H1 (cell line): ENCODE data around the gene BNIP5. TPM values are rescaled to one million over a fixed set of nuclear protein-coding genes. Genes with fewer than 3 reads are reported as not detected.

ENCODE experiments used
- CTCF ChIA-PET: fragments of 300-600 bp; sonication (Branson Sonifier 250); formaldehyde crosslinking; loops from one replicate; lab custom pipeline; 2021; ENCODE audit not compliant: partially characterized antibody; lab: Charles Lee
- POLR2A ChIA-PET: fragments of 300-600 bp; sonication (Branson Sonifier 250); formaldehyde crosslinking; loops from one replicate; lab custom pipeline; 2021; ENCODE audit warnings: inconsistent platforms; ENCODE audit not compliant: partially characterized antibody; lab: Charles Lee
- DNase-seq, 2 experiments: peaks; one replicate each; pipeline versions ENCODE4 v3.0.0 to v3.0.0-alpha.2; 2010 to 2022; ENCODE audit warnings: low spot score in 2 of 2, low read depth in 1 of 2, mixed read lengths in 1 of 2
- FAIRE-seq: peaks from 2 replicates; lab custom pipeline; 2011; peaks lifted over from hg19 to GRCh38; lab: Jason Lieb, UNC
- H2AFZ ChIP-seq: 2 replicates; pipeline ENCODE4 v1.8.1; 2012; ENCODE audit warnings: low read length, inconsistent platforms
- H2AK5ac ChIP-seq: 2 replicates; pipeline ENCODE4 v1.6.1; 2013; ENCODE audit warnings: low read depth, low read length
- H2BK120ac ChIP-seq: replicated peaks from 2 replicates; pipeline ENCODE3; 2013; ENCODE audit warnings: low read depth, low read length, inconsistent platforms
- H2BK12ac ChIP-seq: 2 replicates; pipeline ENCODE4 v1.6.1; 2013; ENCODE audit warnings: low read depth, low read length
- H2BK15ac ChIP-seq: 2 replicates; pipeline ENCODE4 v1.6.1; 2013; ENCODE audit warnings: low read length
- H2BK20ac ChIP-seq: 2 replicates; pipeline ENCODE4 v1.6.1; 2013; ENCODE audit warnings: low read length
- H2BK5ac ChIP-seq: 2 replicates; pipeline ENCODE4 v1.6.1; 2013; ENCODE audit warnings: low read depth, low read length
- H3K14ac ChIP-seq: 2 replicates; pipeline ENCODE4 v1.6.1; 2013; ENCODE audit warnings: inconsistent platforms; ENCODE audit not compliant: insufficient read length
- H3K18ac ChIP-seq: 2 replicates; pipeline ENCODE4 v1.6.1; 2013; ENCODE audit warnings: low read length; ENCODE audit errors: extremely low read depth
- H3K23ac ChIP-seq: 2 replicates; pipeline ENCODE4 v1.6.1; 2013; ENCODE audit warnings: inconsistent platforms; ENCODE audit not compliant: insufficient read length
- H3K23me2 ChIP-seq: 2 replicates; pipeline ENCODE4 v1.6.1; 2013; ENCODE audit warnings: low read depth, low read length
- H3K27ac ChIP-seq: 2 replicates; pipeline ENCODE4 v1.6.1; 2011; ENCODE audit warnings: low read depth, low read length, inconsistent platforms
- H3K27me3 ChIP-seq, 4 experiments: replicated peaks in 1 of 4; 1 replicate in 1 of 4; 2 replicates in 3 of 4; pipeline versions ENCODE4 v1.6.1 to v1.8.1; 2011 to 2013; ENCODE audit warnings: low read length in 3 of 4, mild to moderate bottlenecking in 3 of 4, inconsistent platforms in 2 of 4, mixed read lengths in 2 of 4, moderate library complexity in 1 of 4; ENCODE audit not compliant: control insufficient read depth in 3 of 4, insufficient read depth in 3 of 4; ENCODE audit errors: extremely low read depth in 1 of 4
- H3K36me3 ChIP-seq, 4 experiments: 2 replicates each; pipeline versions ENCODE4 v1.6.1 to v1.8.1; 2011 to 2013; ENCODE audit warnings: mild to moderate bottlenecking in 4 of 4, low read length in 3 of 4, moderate library complexity in 2 of 4, control low read depth in 1 of 4, inconsistent platforms in 1 of 4; ENCODE audit not compliant: insufficient read depth in 4 of 4, control insufficient read depth in 2 of 4
- H3K4ac ChIP-seq: replicated peaks from 2 replicates; pipeline ENCODE3; 2013; ENCODE audit warnings: low read length, low read depth, mixed read lengths, inconsistent platforms; ENCODE audit not compliant: insufficient read length
- H3K4me1 ChIP-seq, 4 experiments: replicated peaks in 1 of 4; 1 replicate in 1 of 4; 2 replicates in 3 of 4; pipeline versions ENCODE4 v1.6.1 to v1.8.1; 2011 to 2013; ENCODE audit warnings: low read length in 3 of 4, inconsistent platforms in 2 of 4, mixed read lengths in 1 of 4; ENCODE audit not compliant: insufficient read depth in 4 of 4, control insufficient read depth in 3 of 4
- H3K4me2 ChIP-seq, 2 experiments: 2 replicates each; pipeline versions ENCODE4 v1.6.1 to v1.8.1; 2011 to 2013; ENCODE audit warnings: low read depth in 2 of 2, low read length in 2 of 2, control low read depth in 1 of 2, inconsistent platforms in 1 of 2, mild to moderate bottlenecking in 1 of 2; ENCODE audit not compliant: insufficient read depth in 1 of 2
- H3K4me3 ChIP-seq, 4 experiments: fragments of 200-600, 300-600 bp in 1 of 4; sonication (generic), shearing (Covaris generic), sonication (Bioruptor Twin) in 1 of 4; 2 replicates each; pipeline versions ENCODE4 v1.5.1 to v1.8.1; 2011 to 2016; ENCODE audit warnings: low read length in 4 of 4, low read depth in 3 of 4, control low read depth in 2 of 4, inconsistent platforms in 2 of 4, mild to moderate bottlenecking in 2 of 4, mixed read lengths in 1 of 4, moderate library complexity in 1 of 4; ENCODE audit not compliant: insufficient read depth in 2 of 4; ENCODE audit errors: extremely low read depth in 1 of 4
- H3K56ac ChIP-seq: replicated peaks from 2 replicates; pipeline ENCODE3; 2013; ENCODE audit warnings: low read depth, mild to moderate bottlenecking, mixed read lengths, low read length, inconsistent platforms; ENCODE audit not compliant: insufficient read length
- H3K79me1 ChIP-seq: 2 replicates; pipeline ENCODE4 v1.6.1; 2013; ENCODE audit warnings: low read depth, low read length, control low read depth
- H3K79me2 ChIP-seq, 2 experiments: 2 replicates each; pipeline versions ENCODE4 v1.6.1 to v1.8.1; 2012 to 2013; ENCODE audit warnings: low read length in 2 of 2, mild to moderate bottlenecking in 2 of 2, inconsistent platforms in 1 of 2; ENCODE audit not compliant: insufficient read depth in 2 of 2, control insufficient read depth in 1 of 2
- H3K9ac ChIP-seq, 4 experiments: replicated peaks in 1 of 4; 1 replicate in 1 of 4; 2 replicates in 3 of 4; pipeline versions ENCODE4 v1.6.1 to v1.8.1; 2011 to 2013; ENCODE audit warnings: low read depth in 3 of 4, low read length in 3 of 4, control low read depth in 2 of 4, mild to moderate bottlenecking in 2 of 4, moderate library complexity in 2 of 4, inconsistent platforms in 1 of 4; ENCODE audit errors: extremely low read depth in 1 of 4
- H3K9me3 ChIP-seq, 2 experiments: 2 replicates each; pipeline versions ENCODE4 v1.6.1 to v1.8.1; 2012 to 2013; ENCODE audit warnings: mild to moderate bottlenecking in 2 of 2, moderate library complexity in 2 of 2, control low read depth in 1 of 2, inconsistent platforms in 1 of 2, low read depth in 1 of 2, low read length in 1 of 2, mixed read lengths in 1 of 2; ENCODE audit not compliant: insufficient read depth in 2 of 2
- H4K20me1 ChIP-seq, 2 experiments: replicated peaks in 1 of 2; 2 replicates each; pipeline versions ENCODE3 to v1.8.1; 2011 to 2013; ENCODE audit warnings: inconsistent platforms in 2 of 2, low read length in 2 of 2, mild to moderate bottlenecking in 1 of 2; ENCODE audit not compliant: insufficient read depth in 2 of 2, control insufficient read depth in 1 of 2
- H4K5ac ChIP-seq: 2 replicates; pipeline ENCODE4 v1.6.1; 2013; ENCODE audit warnings: low read length, low read depth, mixed read lengths, inconsistent platforms; ENCODE audit not compliant: insufficient read length
- H4K8ac ChIP-seq: 2 replicates; pipeline ENCODE4 v1.8.0; 2013; ENCODE audit warnings: mild to moderate bottlenecking, moderate library complexity, low read length, inconsistent platforms; ENCODE audit not compliant: insufficient read depth; ENCODE audit errors: extremely low read depth
- H4K91ac ChIP-seq: replicated peaks from 2 replicates; pipeline ENCODE3; 2013; ENCODE audit warnings: low read length, mixed read lengths, inconsistent platforms; ENCODE audit not compliant: insufficient read length
- BRCA1 ChIP-seq: IDR thresholded peaks from 2 replicates; pipeline ENCODE4 v1.6.1; 2012; ENCODE audit warnings: low read depth, low read length, improper control_type of control experiment
- CHD1 ChIP-seq: IDR thresholded peaks from 2 replicates; pipeline ENCODE4 v1.6.1; 2012; ENCODE audit warnings: low read depth, low read length, improper control_type of control experiment
- HDAC2 ChIP-seq, 2 experiments: fragments of 300-600 bp in 1 of 2; sonication (generic) in 1 of 2; IDR thresholded peaks; 2 replicates each; pipeline ENCODE4 v1.6.1; 2011 to 2012; ENCODE audit warnings: low read depth in 2 of 2, low read length in 2 of 2, mild to moderate bottlenecking in 2 of 2, moderate library complexity in 2 of 2, borderline replicate concordance in 1 of 2, inconsistent platforms in 1 of 2
- KDM1A ChIP-seq: fragments of 200-600, 300-600 bp; sonication (generic); IDR thresholded peaks from 2 replicates; pipeline ENCODE4 v1.7.1; 2016; ENCODE audit warnings: mild to moderate bottlenecking, low read length, borderline replicate concordance
- NANOG ChIP-seq: IDR thresholded peaks from 2 replicates; pipeline ENCODE4 v1.6.1; 2011; ENCODE audit warnings: low read length, low read depth, mild to moderate bottlenecking, inconsistent platforms; ENCODE audit not compliant: insufficient read depth, poor library complexity, severe bottlenecking
- SP2 ChIP-seq: IDR thresholded peaks from 2 replicates; pipeline ENCODE4 v1.6.1; 2012; ENCODE audit warnings: mild to moderate bottlenecking, low read length, inconsistent platforms
- WGBS, 2 experiments: shearing (Covaris generic) in 1 of 2; methylation state at CpG; one replicate each; pipeline versions ENCODE4 v1.1.6 to v1.1.7; 2013 to 2015; ENCODE audit warnings: low lambda C conversion rate in 2 of 2, mixed read lengths in 2 of 2, inconsistent platforms in 1 of 2, low coverage in 1 of 2, missing lambda C conversion rate in 1 of 2; ENCODE audit not compliant: insufficient replicate concordance in 2 of 2, insufficient coverage in 1 of 2, insufficient read length in 1 of 2; ENCODE audit errors: extremely low coverage in 1 of 2, missing lambda C conversion rate in 1 of 2; 5-methylcytosine and 5-hydroxymethylcytosine counted together
- polyA plus RNA-seq, 7 experiments: library from polyadenylated mRNA; depleted of rRNA in 3 of 7; stranded (reverse) in 5 of 7; unstranded in 2 of 7; fragments of >200 nt in 5 of 7; fragments of 200-250 nt in 2 of 7; gene quantifications; 1 replicate in 5 of 7; 2 replicates in 1 of 7; 4 replicates in 1 of 7; pipeline versions ENCODE4 v1.2.1 to v1.2.3, GENCODE V29; 2011 to 2013; ENCODE audit warnings: missing spikeins in 2 of 7, mixed read lengths in 2 of 7
- total RNA-seq: library from RNA; stranded (reverse); fragmentation: NEBNext Ultra II Directional; extraction: Animal tissue kit (Norgen Biotek cat#: 25700); gene quantifications from 2 replicates; pipeline ENCODE4 v1.2.1, GENCODE V29; 2021

Gene BNIP5
- total and polyA plus RNA-seq, 2 of the 8 experiments (the other 6 are each of a cell fraction or from before 2014, with no cell fraction given), result not detected

GRCh38 chr6:36355819-36356218, 19.1 kb upstream of the BNIP5 start:
- ChIA-PET CTCF (interaction anchor here (1.3 to 7.6 kb wide), 4 partner anchors 9 to 54 kb away, joined by 3 to 47 read pairs (median 16); no protein-coding TSS in a partner anchor), POLR2A (interaction anchor here (1.5 kb wide), 1 partner anchor 9 kb away, joined by 3 read pairs; no protein-coding TSS in a partner anchor)
- Histone ChIP-seq H4K5ac (no peak overlapping the region), H2BK12ac (no peak overlapping the region), H4K91ac (no peak overlapping the region), H2BK5ac (no peak overlapping the region), H3K23ac (no peak overlapping the region), H3K23me2 (no peaks in the 10 kb centered on the region), H3K9me3 (no peaks in the 10 kb centered on the region), H3K79me2 (no peaks in the 10 kb centered on the region), H3K14ac (no peak overlapping the region), H3K27ac (no peak overlapping the region), H3K4me3 (no peak overlapping the region), H3K4me2 (no peak overlapping the region), H3K9ac (no peak overlapping the region), H3K56ac (no peak overlapping the region), H3K27me3 (peaks cover 0 to 1% (median 0%) of the 10 kb centered on the region in 4 experiments; a peak in 1 of 7 replicates), H2BK120ac (no peak overlapping the region), H2AK5ac (no peak overlapping the region), H3K79me1 (no peaks in the 10 kb centered on the region), H3K4me1 (no peaks in the 10 kb centered on the region), H2AFZ (no peak overlapping the region), H2BK15ac (no peak overlapping the region), H2BK20ac (no peak overlapping the region), H4K20me1 (no peaks in the 10 kb centered on the region), H3K4ac (no peak overlapping the region), H3K36me3 (no peaks in the 10 kb centered on the region), H4K8ac (no peak overlapping the region), H3K18ac (no peak overlapping the region)
- WGBS, 2 experiments, result 88% methylated on average over 4 of the region's 4 CpGs; no CpG with 5 or more reads in 1 of the 2 experiments
- no peak for DNase-seq
- FAIRE-seq, result no peak
- TF ChIP-seq CHD1, result no peak
- no peak for TF ChIP-seq KDM1A
- no peak for TF ChIP-seq NANOG
- TF ChIP-seq HDAC2 (IDR thresholded peaks at IDR 0.05; ENCODE audit: borderline replicate concordance in 1 of 2, low read depth in 2 of 2, low read length in 2 of 2), result no peak
- no peak for TF ChIP-seq BRCA1
- no peak for TF ChIP-seq SP2
